AG10803 (cell line): ENCODE measurements around the gene MFAP3L.

Source experiments
- DNase-seq: peaks from one replicate; pipeline ENCODE4 v3.0.0; 2010; ENCODE audit warnings: low read depth
- H3K4me3 ChIP-seq: 2 replicates; pipeline ENCODE4 v1.5.1; 2011; ENCODE audit warnings: mild to moderate bottlenecking, low read length, control low read depth
- CTCF ChIP-seq: conservative IDR thresholded peaks from 2 replicates; pipeline ENCODE4 v1.5.1; 2011; ENCODE audit warnings: mild to moderate bottlenecking, low read length, control low read depth, inconsistent platforms

Gene MFAP3L

GRCh38 chr4:169987327-169988228 lies 38.6 kb downstream of the MFAP3L start:
- H3K4me3 ChIP-seq, result no peak overlapping the region
- no peak for TF ChIP-seq CTCF
- DNase-seq, result no peak

- no peak overlapping the region for H3K4me3 ChIP-seq
- DNase-seq, result no peak
- no peak for TF ChIP-seq CTCF
Measured at GRCh38 chr4:169986369-169986768, 39.8 kb downstream of the MFAP3L start.

GRCh38 chr4:169985881-169986280 lies 40.3 kb downstream of the MFAP3L start:
- no peak for DNase-seq
- no peak overlapping the region for H3K4me3 ChIP-seq
- TF ChIP-seq CTCF, result no peak

GRCh38 chr4:169984745-169985144 lies 41.5 kb downstream of the MFAP3L start:
- no peak for TF ChIP-seq CTCF
- no peak for DNase-seq
- H3K4me3 ChIP-seq, result no peak overlapping the region

GRCh38 chr4:169984173-169984572 lies 42.0 kb downstream of the MFAP3L start:
- no peak for TF ChIP-seq CTCF
- H3K4me3 ChIP-seq, result no peak overlapping the region

GRCh38 chr4:169976951-169977350 lies 49.2 kb downstream of the MFAP3L start:
- no peak overlapping the region for H3K4me3 ChIP-seq
- DNase-seq, result no peak
- TF ChIP-seq CTCF, result no peak

More at GRCh38 chr4:169984173-169984572, 42.0 kb downstream of the MFAP3L start:
- no peak for DNase-seq
